ENCODE data around the gene ZNF273. TPM values are rescaled to one million over a fixed set of nuclear protein-coding genes. Genes with fewer than 3 reads are reported as not detected.
"Not testable (repeated sequence)": the region's sequence is repeated elsewhere in the genome, so short reads cannot be mapped to it uniquely, and the experiment has no call there.

ZNF273 gene
- total and polyA plus RNA-seq, 2 experiments from 2014 or later = 2.1 to 4.8 TPM

DNA sequence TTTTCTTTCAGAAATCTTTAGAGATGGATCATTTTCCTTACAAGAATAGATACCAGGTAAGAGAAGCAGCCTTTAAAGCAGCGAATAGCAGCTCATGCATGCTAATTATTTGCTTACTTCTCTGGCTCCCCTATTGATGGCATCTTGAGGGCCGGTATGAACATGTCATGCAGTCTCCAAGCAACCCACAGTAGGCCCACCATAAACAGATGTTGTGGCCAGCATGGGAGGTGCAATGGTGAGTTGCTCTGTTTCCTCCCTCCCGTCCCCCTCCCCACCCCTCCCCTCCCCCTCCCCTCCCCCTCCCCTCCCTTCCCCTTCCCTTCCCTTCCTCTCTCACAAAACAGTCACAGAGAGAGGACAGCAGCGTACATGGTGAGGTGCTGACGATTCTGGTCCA is 9.7 kb upstream of the ZNF273 start:
- Histone ChIP-seq H3K4me1 (ENCODE audit: insufficient read depth) (peaks cover 11% of the 10 kb centered on the region), H3K27ac (no peak overlapping the region), H3K27me3 (replicated peaks; ENCODE audit: insufficient read depth) (no peaks in the 10 kb centered on the region), H3F3A (ENCODE audit: insufficient read depth) (0 out of 2 replicates have a peak, but pooled peaks cover 5% of the 10 kb centered on the region), H3K79me2 (ENCODE audit: insufficient read depth) (no peaks in the 10 kb centered on the region), H3K4me2 (ENCODE audit: unreplicated experiment) (no peak overlapping the region), H2AFZ (no peak overlapping the region), H4K20me1 (ENCODE audit: insufficient read depth) (no peaks in the 10 kb centered on the region), H3K9ac (no peak overlapping the region), H3K36me3 (ENCODE audit: low read depth) (no peaks in the 10 kb centered on the region), H3K4me3 (no peak overlapping the region), H3K9me2 (ENCODE audit: insufficient read depth) (no peaks in the 10 kb centered on the region), H3K9me3 (ENCODE audit: low read depth) (no peaks in the 10 kb centered on the region)
- in situ Hi-C loops (cut with MboI) = no loop called here
- DNase-seq = no peak
- no peak for TF ChIP-seq EZH2 (IDR thresholded peaks at IDR 0.05; ENCODE audit: insufficient read depth, poor library complexity, severe bottlenecking)
- no peak for TF ChIP-seq EZH2phosphoT487 (IDR thresholded peaks at IDR 0.05; ENCODE audit: insufficient read depth, low read depth)
- WGBS, 2 experiments (ENCODE audit: low coverage in 1 of 2, low lambda C conversion rate in 2 of 2, missing lambda C conversion rate in 2 of 2) = 72 to 80% methylated on average over 4 to 5 of the region's 5 CpGs

DNA sequence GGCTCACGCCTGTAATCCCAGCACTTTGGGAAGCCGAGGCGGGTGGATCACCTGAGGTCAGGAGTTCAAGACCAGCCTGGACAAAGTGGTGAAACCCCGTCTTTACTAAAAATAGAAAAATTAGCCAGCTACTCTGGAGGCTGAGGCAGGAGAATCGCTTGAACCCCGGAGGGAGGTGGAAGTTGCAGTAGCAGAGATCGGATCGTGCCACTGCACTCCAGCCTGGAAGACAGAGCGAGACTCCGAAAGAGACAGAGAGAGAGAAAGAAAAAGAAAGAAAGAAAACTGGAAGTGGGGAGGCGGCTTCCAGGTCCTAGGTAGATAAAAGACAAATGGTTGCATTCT is 640 bp upstream of the ZNF273 start:
- in situ Hi-C loops (cut with MboI); H3K9me3 ChIP-seq (ENCODE audit: low read depth); H3K4me1 ChIP-seq (ENCODE audit: insufficient read depth); H3K36me3 ChIP-seq (ENCODE audit: low read depth); H3F3A ChIP-seq (ENCODE audit: insufficient read depth); DNase-seq; H4K20me1 ChIP-seq (ENCODE audit: insufficient read depth); H3K27ac ChIP-seq; H3K27me3 ChIP-seq (replicated peaks; ENCODE audit: insufficient read depth); H3K9me2 ChIP-seq (ENCODE audit: insufficient read depth): not testable (repeated sequence)
- WGBS, 2 experiments (ENCODE audit: low coverage in 1 of 2, low lambda C conversion rate in 2 of 2, missing lambda C conversion rate in 2 of 2) = 38 to 39% methylated on average over 11 of the region's 11 CpGs
- Histone ChIP-seq H3K4me2 (ENCODE audit: unreplicated experiment) (peak overlapping the region; percentile 82), H3K79me2 (ENCODE audit: insufficient read depth) (peaks cover 34% of the 10 kb centered on the region), H2AFZ (peak overlapping the region; percentile 97), H3K4me3 (peak overlapping the region; percentile 94), H3K9ac (peak overlapping the region; percentile 96)

DNA sequence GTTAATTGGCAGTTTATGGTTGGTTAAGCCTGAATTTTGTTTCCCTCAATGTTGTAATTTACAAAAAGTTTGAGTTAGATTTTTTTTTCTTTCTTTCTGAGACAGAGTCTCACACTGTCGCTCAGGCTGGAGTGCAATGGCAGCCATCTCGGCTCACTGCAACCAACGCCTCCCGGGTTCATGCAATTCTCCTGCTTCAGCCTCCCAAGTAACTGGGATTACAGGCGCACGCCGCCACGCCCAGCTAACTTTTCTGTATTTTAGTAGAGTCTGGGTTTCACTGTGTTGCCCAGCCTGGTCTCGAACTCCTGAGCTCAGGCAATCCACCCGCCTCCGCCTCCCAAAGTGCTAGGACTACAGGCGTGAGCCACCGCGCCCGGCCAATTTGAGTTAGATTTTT is 935 bp downstream of the ZNF273 start:
- Histone ChIP-seq H4K20me1 (ENCODE audit: insufficient read depth) (no peaks in the 10 kb centered on the region), H3K4me1 (ENCODE audit: insufficient read depth) (peaks cover 4% of the 10 kb centered on the region), H3K9ac (peak overlapping the region; percentile 96), H3K27ac (no peak overlapping the region), H3K9me2 (ENCODE audit: insufficient read depth) (no peaks in the 10 kb centered on the region), H3K4me3 (peak overlapping the region; percentile 94), H3K4me2 (ENCODE audit: unreplicated experiment) (peak overlapping the region; percentile 82), H3K36me3 (ENCODE audit: low read depth) (no peaks in the 10 kb centered on the region), H3K27me3 (replicated peaks; ENCODE audit: insufficient read depth) (no peaks in the 10 kb centered on the region), H3K79me2 (ENCODE audit: insufficient read depth) (peaks cover 48% of the 10 kb centered on the region), H3K9me3 (ENCODE audit: low read depth) (no peaks in the 10 kb centered on the region), H3F3A (ENCODE audit: insufficient read depth) (no peaks in the 10 kb centered on the region), H2AFZ (peak overlapping the region; percentile 97)
- in situ Hi-C loops (cut with MboI) = no loop called here
- no peak for DNase-seq
- TF ChIP-seq EZH2 (IDR thresholded peaks at IDR 0.05; ENCODE audit: insufficient read depth, poor library complexity, severe bottlenecking) (no peak), EZH2phosphoT487 (IDR thresholded peaks at IDR 0.05; ENCODE audit: insufficient read depth, low read depth) (no peak)
- 74 to 80% methylated on average over 15 of the region's 15 CpGs for WGBS, 2 experiments (ENCODE audit: low coverage in 1 of 2, low lambda C conversion rate in 2 of 2, missing lambda C conversion rate in 2 of 2)

DNA sequence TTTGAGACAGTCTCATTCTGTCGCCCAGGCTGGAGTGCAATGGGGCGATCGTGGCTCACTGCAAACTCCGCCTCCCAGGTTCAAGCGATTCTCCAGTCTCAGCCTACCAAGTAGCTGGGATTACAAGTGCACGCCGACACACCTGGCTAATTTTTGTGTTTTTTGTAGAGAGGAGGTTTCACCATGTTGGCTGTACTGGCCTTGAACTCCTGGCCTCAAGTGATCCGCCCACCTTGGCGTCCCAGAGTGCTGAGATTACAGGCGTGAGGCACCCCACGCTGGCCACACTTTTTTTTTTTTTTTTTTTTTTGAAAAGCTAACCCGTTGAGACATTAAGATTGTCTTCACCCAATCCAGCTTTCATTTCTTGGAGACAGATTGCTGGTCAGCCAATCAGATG is 2.1 kb downstream of the ZNF273 start:
- peak overlapping the region; percentile 80 for H3K4me2 ChIP-seq (ENCODE audit: unreplicated experiment)
- WGBS, 2 experiments (ENCODE audit: low coverage in 1 of 2, low lambda C conversion rate in 2 of 2, missing lambda C conversion rate in 2 of 2) = 67 to 70% methylated on average over 9 to 12 of the region's 12 CpGs
- H3K9me3 ChIP-seq (ENCODE audit: low read depth) = no peaks in the 10 kb centered on the region
- no peak overlapping the region for H3K27ac ChIP-seq
- no peaks in the 10 kb centered on the region for H3K9me2 ChIP-seq (ENCODE audit: insufficient read depth)
- H3K79me2 ChIP-seq (ENCODE audit: insufficient read depth) = peaks cover 59% of the 10 kb centered on the region
- DNase-seq = peak; percentile 57
- no peaks in the 10 kb centered on the region for H4K20me1 ChIP-seq (ENCODE audit: insufficient read depth)
- peak overlapping the region; percentile 63 for H3K4me3 ChIP-seq
- no peaks in the 10 kb centered on the region for H3K36me3 ChIP-seq (ENCODE audit: low read depth)
- H3K9ac ChIP-seq = peak overlapping the region; percentile 44; the same call in 1 of the 2 replicates
- H3K27me3 ChIP-seq (replicated peaks; ENCODE audit: insufficient read depth) = no peaks in the 10 kb centered on the region
- TF ChIP-seq EZH2 (IDR thresholded peaks at IDR 0.05; ENCODE audit: insufficient read depth, poor library complexity, severe bottlenecking) (no peak), EZH2phosphoT487 (IDR thresholded peaks at IDR 0.05; ENCODE audit: insufficient read depth, low read depth) (no peak)
- in situ Hi-C loops (cut with MboI) = no loop called here
- no peaks in the 10 kb centered on the region for H3F3A ChIP-seq (ENCODE audit: insufficient read depth)
- peak overlapping the region; percentile 77 for H2AFZ ChIP-seq
- peaks cover 4% of the 10 kb centered on the region for H3K4me1 ChIP-seq (ENCODE audit: insufficient read depth)

DNA sequence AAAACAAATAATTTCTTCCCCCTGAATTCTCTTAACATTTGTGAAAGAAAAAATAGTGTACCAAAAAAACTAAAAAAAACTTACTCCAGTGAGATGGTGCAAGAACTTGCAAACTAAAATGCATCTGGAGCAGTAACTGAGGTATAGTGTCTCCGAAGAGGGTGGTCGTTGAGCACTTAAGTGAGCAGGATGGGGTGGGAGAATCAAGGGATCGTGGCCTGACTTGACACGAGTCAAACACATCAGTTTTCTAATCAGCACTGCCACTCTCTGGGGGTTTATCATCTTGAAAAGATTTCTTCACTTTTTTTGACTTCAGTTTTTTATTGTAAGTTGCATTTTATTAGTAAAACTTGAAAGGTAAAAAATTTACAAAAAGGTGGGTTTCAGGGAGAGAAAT is 2.5 kb downstream of the ZNF273 start:
- DNase-seq = no peak
- Histone ChIP-seq H3K9me3 (ENCODE audit: low read depth) (no peaks in the 10 kb centered on the region), H3K4me3 (peak overlapping the region; percentile 63), H3K4me1 (ENCODE audit: insufficient read depth) (peaks cover 4% of the 10 kb centered on the region), H3F3A (ENCODE audit: insufficient read depth) (no peaks in the 10 kb centered on the region), H3K27ac (peak overlapping the region; percentile 6), H3K27me3 (replicated peaks; ENCODE audit: insufficient read depth) (no peaks in the 10 kb centered on the region), H3K36me3 (ENCODE audit: low read depth) (no peaks in the 10 kb centered on the region), H2AFZ (peak overlapping the region; percentile 77), H3K9me2 (ENCODE audit: insufficient read depth) (no peaks in the 10 kb centered on the region), H3K4me2 (ENCODE audit: unreplicated experiment) (peak overlapping the region; percentile 80), H3K9ac (peak overlapping the region; percentile 44), H3K79me2 (ENCODE audit: insufficient read depth) (peaks cover 63% of the 10 kb centered on the region), H4K20me1 (ENCODE audit: insufficient read depth) (no peaks in the 10 kb centered on the region)
- WGBS, 2 experiments (ENCODE audit: low coverage in 1 of 2, low lambda C conversion rate in 2 of 2, missing lambda C conversion rate in 2 of 2) = 5 to 6% methylated on average over 4 of the region's 4 CpGs
- in situ Hi-C loops (cut with MboI) = no loop called here
- TF ChIP-seq EZH2 (IDR thresholded peaks at IDR 0.05; ENCODE audit: insufficient read depth, poor library complexity, severe bottlenecking) = no peak
- TF ChIP-seq EZH2phosphoT487 (IDR thresholded peaks at IDR 0.05; ENCODE audit: insufficient read depth, low read depth) = no peak
